ENCODE measurements around the gene SPON1. TPM values are rescaled to one million over a fixed set of nuclear protein-coding genes. Genes with fewer than 3 reads are reported as not detected.

SPON1 gene
- total RNA-seq, 1 donor from 2014 or later = 22.4 TPM

GRCh38 chr11:14132312-14132711, 169.8 kb downstream of the SPON1 start:
- no peak for TF ChIP-seq CTCF (conservative IDR thresholded peaks at IDR 0.05; ENCODE audit: low read depth, low read length)
- DNase-seq (ENCODE audit: low read depth) = no peak
- H3K4me3 ChIP-seq (ENCODE audit: low read depth, low read length) = no peak overlapping the region

GRCh38 chr11:14133381-14133780, 170.9 kb downstream of the SPON1 start:
- no peak overlapping the region for H3K4me3 ChIP-seq (ENCODE audit: low read depth, low read length)
- DNase-seq (ENCODE audit: low read depth) = no peak
- no peak for TF ChIP-seq CTCF (conservative IDR thresholded peaks at IDR 0.05; ENCODE audit: low read depth, low read length)

GRCh38 chr11:14136561-14136960, 174.0 kb downstream of the SPON1 start:
- H3K4me3 ChIP-seq (ENCODE audit: low read depth, low read length) = no peak overlapping the region
- DNase-seq (ENCODE audit: low read depth) = no peak
- no peak for TF ChIP-seq CTCF (conservative IDR thresholded peaks at IDR 0.05; ENCODE audit: low read depth, low read length)

- TF ChIP-seq CTCF (conservative IDR thresholded peaks at IDR 0.05; ENCODE audit: low read depth, low read length) = no peak
- no peak overlapping the region for H3K4me3 ChIP-seq (ENCODE audit: low read depth, low read length)
- DNase-seq (ENCODE audit: low read depth) = no peak
Observed at GRCh38 chr11:14137284-14137683, 174.8 kb downstream of the SPON1 start.

GRCh38 chr11:14140991-14141390, 178.5 kb downstream of the SPON1 start:
- H3K4me3 ChIP-seq (ENCODE audit: low read depth, low read length) = no peak overlapping the region
- DNase-seq (ENCODE audit: low read depth) = no peak
- TF ChIP-seq CTCF (conservative IDR thresholded peaks at IDR 0.05; ENCODE audit: low read depth, low read length) = no peak

GRCh38 chr11:14141676-14142075, 179.2 kb downstream of the SPON1 start:
- DNase-seq (ENCODE audit: low read depth) = no peak
- TF ChIP-seq CTCF (conservative IDR thresholded peaks at IDR 0.05; ENCODE audit: low read depth, low read length) = no peak
- no peak overlapping the region for H3K4me3 ChIP-seq (ENCODE audit: low read depth, low read length)

GRCh38 chr11:14144934-14145333, 182.4 kb downstream of the SPON1 start:
- no peak for TF ChIP-seq CTCF (conservative IDR thresholded peaks at IDR 0.05; ENCODE audit: low read depth, low read length)
- no peak for DNase-seq (ENCODE audit: low read depth)
- no peak overlapping the region for H3K4me3 ChIP-seq (ENCODE audit: low read depth, low read length)

Measured in epithelial cell of proximal tubule (primary cell).